PFSK-1 (cell line): ENCODE data around the gene PRDM16.

Experiments used
- POLR2AphosphoS5 ChIP-seq: IDR thresholded peaks from 2 replicates; pipeline ENCODE4 v1.6.1; 2012; ENCODE audit warnings: low read depth, mild to moderate bottlenecking, control low read depth, low read length, moderate library complexity
- TAF1 ChIP-seq: IDR thresholded peaks from 2 replicates; pipeline ENCODE4 v1.6.1; 2012; ENCODE audit warnings: low read length, control low read depth, borderline replicate concordance; ENCODE audit not compliant: insufficient read depth

- TF ChIP-seq POLR2AphosphoS5, result no peak
- TF ChIP-seq TAF1, result no peak
Measured at GRCh38 chr1:3335754-3336640, 267.0 kb downstream of the PRDM16 start.
